A549 (cell line): ENCODE results near the gene NIN. TPM values are rescaled to one million over a fixed set of nuclear protein-coding genes. Genes with fewer than 3 reads are reported as not detected.

Experiments
- ATAC-seq, 2 experiments: fragments of 200-7000 bp in 1 of 2; fragments of >200 bp in 1 of 2; cut with Nextera tagmentation in 1 of 2; cut with Tn5 transposase in 1 of 2; 3 replicates each; pipeline versions ENCODE4 v1.8.0 to v1.9.1; 2018 to 2020; ENCODE audit warnings: mild to moderate bottlenecking in 1 of 2, moderate library complexity in 1 of 2
- CTCF ChIA-PET: fragments of 300-600 bp; sonication (Branson Sonifier 250); formaldehyde crosslinking; extraction: SDS; loops from one replicate; lab custom pipeline; 2021; ENCODE audit warnings: antibody characterized with exemption, inconsistent platforms; lab: Yijun Ruan, JAX
- POLR2A ChIA-PET: fragments of 350-600 bp; formaldehyde crosslinking; extraction: SDS; loops from one replicate; lab custom pipeline; 2021; ENCODE audit warnings: antibody characterized with exemption, inconsistent platforms; lab: Yijun Ruan, JAX
- DNase-seq, 2 experiments: peaks; one replicate each; pipeline versions ENCODE4 v3.0.0 to v3.0.0-alpha.2; 2011 to 2016; ENCODE audit warnings: low read depth in 1 of 2, low spot score in 1 of 2
- FAIRE-seq: peaks from 2 replicates; lab custom pipeline; 2011; peaks lifted over from hg19 to GRCh38; lab: Jason Lieb, UNC
- H3K27ac ChIP-seq, 2 experiments: fragments of >200 bp; sonication (Bioruptor Twin); formaldehyde crosslinking; 3 replicates each; pipeline ENCODE4 v1.5.1; 2016 to 2017
- H3K4me1 ChIP-seq: fragments of >200 bp; sonication (Bioruptor Twin); formaldehyde crosslinking; 3 replicates; pipeline ENCODE4 v1.6.1; 2016
- H3K4me2 ChIP-seq: fragments of >200 bp; sonication (Bioruptor Twin); formaldehyde crosslinking; 3 replicates; pipeline ENCODE4 v1.6.1; 2016
- H3K4me3 ChIP-seq: fragments of >200 bp; sonication (Bioruptor Twin); formaldehyde crosslinking; 3 replicates; pipeline ENCODE4 v1.5.1; 2016
- H3K9me3 ChIP-seq: fragments of >200 bp; sonication (Bioruptor Twin); formaldehyde crosslinking; 3 replicates; pipeline ENCODE4 v1.6.1; 2016
- CHD2 ChIP-seq: fragments of 150-350 bp; IDR thresholded peaks from 2 replicates; pipeline ENCODE4 v1.6.1; 2014; ENCODE audit warnings: low read length; ENCODE audit not compliant: partially characterized antibody
- CHD4 ChIP-seq: fragments of 200-600 bp; sonication (generic); IDR thresholded peaks from 2 replicates; pipeline ENCODE4 v1.6.1; 2016; ENCODE audit warnings: antibody characterized with exemption, mild to moderate bottlenecking, borderline replicate concordance
- E2F6 ChIP-seq: IDR thresholded peaks from 2 replicates; pipeline ENCODE4 v1.6.1; 2012; ENCODE audit warnings: low read depth, borderline replicate concordance
- ESRRA ChIP-seq: fragments of 150-350 bp; IDR thresholded peaks from 2 replicates; pipeline ENCODE4 v1.6.1; 2014; ENCODE audit warnings: mild to moderate bottlenecking, low read length, borderline replicate concordance
- FOSB ChIP-seq: fragments of 250-450 bp; sonication (Bioruptor Pico); IDR thresholded peaks from 2 replicates; pipeline ENCODE4 v1.5.0; 2020; ENCODE audit warnings: mild to moderate bottlenecking, moderate library complexity
- HEYL ChIP-seq: fragments of 250-450 bp; sonication (Bioruptor Pico); IDR thresholded peaks from 2 replicates; pipeline ENCODE4 v1.8.0; 2021; ENCODE audit warnings: mild to moderate bottlenecking, moderate library complexity
- JUNB ChIP-seq: fragments of >200 bp; sonication (Bioruptor Twin); formaldehyde crosslinking; IDR thresholded peaks from 2 replicates; pipeline ENCODE4 v1.6.1; 2016
- KDM1A ChIP-seq: fragments of 200-600 bp; sonication (generic); IDR thresholded peaks from 2 replicates; pipeline ENCODE4 v1.6.1; 2016; ENCODE audit warnings: low read depth, mild to moderate bottlenecking
- MAZ ChIP-seq: fragments of 150-350 bp; IDR thresholded peaks from 2 replicates; pipeline ENCODE4 v1.6.1; 2014; ENCODE audit warnings: antibody characterized with exemption, low read depth, low read length, borderline replicate concordance
- MYC ChIP-seq: IDR thresholded peaks from 2 replicates; pipeline ENCODE4 v1.6.1; 2012; ENCODE audit warnings: mild to moderate bottlenecking, inconsistent platforms, low read length, improper control_type of control experiment, borderline replicate concordance
- NPAS2 ChIP-seq: fragments of 250-450 bp; sonication (Bioruptor Pico); IDR thresholded peaks from 2 replicates; pipeline ENCODE4 v1.8.0; 2022; ENCODE audit warnings: mild to moderate bottlenecking, moderate library complexity, borderline replicate concordance
- NR3C1 ChIP-seq: fragments of >200 bp; sonication (Bioruptor Twin); formaldehyde crosslinking; IDR thresholded peaks from 3 replicates; pipeline ENCODE4 v1.6.1; 2017
- PHF8 ChIP-seq: fragments of 200-600 bp; sonication (generic); IDR thresholded peaks from 2 replicates; pipeline ENCODE4 v1.6.1; 2016; ENCODE audit warnings: low read depth, mild to moderate bottlenecking, antibody characterized with exemption, moderate library complexity, borderline replicate concordance
- RAD21 ChIP-seq, 2 experiments: fragments of >200 bp in 1 of 2; sonication (Bioruptor Twin) in 1 of 2; formaldehyde crosslinking in 1 of 2; IDR thresholded peaks in 1 of 2; conservative IDR thresholded peaks in 1 of 2; 2 replicates in 1 of 2; 3 replicates in 1 of 2; pipeline ENCODE4 v1.6.1; 2012 to 2018; ENCODE audit warnings: inconsistent platforms in 1 of 2
- RNF2 ChIP-seq: fragments of 200-600 bp; sonication (generic); IDR thresholded peaks from 2 replicates; pipeline ENCODE4 v1.6.1; 2016; ENCODE audit warnings: low read depth, mild to moderate bottlenecking, antibody characterized with exemption, moderate library complexity, borderline replicate concordance
- TFCP2L1 ChIP-seq: fragments of 250-450 bp; sonication (Bioruptor Pico); IDR thresholded peaks from 2 replicates; pipeline ENCODE4 v1.5.0; 2021; ENCODE audit warnings: mild to moderate bottlenecking
- TP53 ChIP-seq: fragments of 250-450 bp; sonication (Bioruptor Pico); IDR thresholded peaks from 2 replicates; pipeline ENCODE4 v1.5.0; 2021; ENCODE audit warnings: mild to moderate bottlenecking, moderate library complexity
- ZFP36 ChIP-seq: fragments of 450-650 bp; IDR thresholded peaks from 2 replicates; pipeline ENCODE4 v1.6.1; 2014; ENCODE audit warnings: borderline replicate concordance; ENCODE audit not compliant: partially characterized antibody
- ZNF302 ChIP-seq: fragments of 250-450 bp; sonication (Bioruptor Pico); IDR thresholded peaks from 2 replicates; pipeline ENCODE4 v1.9.0; 2021; ENCODE audit warnings: inconsistent platforms, mild to moderate bottlenecking, moderate library complexity
- ZSCAN20 ChIP-seq: fragments of 250-450 bp; sonication (Bioruptor Pico); IDR thresholded peaks from 2 replicates; pipeline ENCODE4 v1.8.0; 2022; ENCODE audit warnings: mild to moderate bottlenecking, moderate library complexity
- WGBS: methylation state at CpG from one replicate; pipeline ENCODE4 v1.1.6; 2017; ENCODE audit errors: missing lambda C conversion rate; 5-methylcytosine and 5-hydroxymethylcytosine counted together
- polyA plus RNA-seq, 4 experiments: library from polyadenylated mRNA; depleted of rRNA in 3 of 4; stranded (reverse); fragments of >200 nt; fragmentation: RNase III in 1 of 4; extraction: RNeasy Plus Mini Kit Qiagen cat#74134 plus additional on column Dnase treatment in 1 of 4; gene quantifications; 2 replicates in 3 of 4; 3 replicates in 1 of 4; pipeline ENCODE4 v1.2.3, GENCODE V29; 2011 to 2017
- TF ChIP-seq, protein P1 (sequence below): fragments of >200 bp; sonication (Bioruptor Twin); formaldehyde crosslinking; IDR thresholded peaks from 3 replicates; pipeline ENCODE4 v1.5.1; 2016
- TF ChIP-seq, protein P2 (sequence below): fragments of >200 bp; sonication (Bioruptor Twin); formaldehyde crosslinking; IDR thresholded peaks from 3 replicates; pipeline ENCODE4 v1.6.1; 2016
- TF ChIP-seq, protein P3 (sequence below): fragments of 250-450 bp; sonication (Bioruptor Pico); IDR thresholded peaks from 2 replicates; pipeline ENCODE4 v1.5.0; 2020; ENCODE audit warnings: low read depth, mild to moderate bottlenecking, moderate library complexity

NIN gene
- polyA plus RNA-seq, 2 of the 4 experiments (the other 2 are of a cell fraction), result 12.4 to 19.5 TPM

- no peak overlapping the region for H3K27ac ChIP-seq
- DNase-seq, result no peak
- CTCF ChIA-PET, result interaction anchor here (0.6 to 8.1 kb wide), 6 partner anchors 10 to 366 kb away, joined by 4 to 53 read pairs (median 5); no protein-coding TSS in a partner anchor
Measured at GRCh38 chr14:50794068-50794645, 36.8 kb downstream of the NIN start.

DNA sequence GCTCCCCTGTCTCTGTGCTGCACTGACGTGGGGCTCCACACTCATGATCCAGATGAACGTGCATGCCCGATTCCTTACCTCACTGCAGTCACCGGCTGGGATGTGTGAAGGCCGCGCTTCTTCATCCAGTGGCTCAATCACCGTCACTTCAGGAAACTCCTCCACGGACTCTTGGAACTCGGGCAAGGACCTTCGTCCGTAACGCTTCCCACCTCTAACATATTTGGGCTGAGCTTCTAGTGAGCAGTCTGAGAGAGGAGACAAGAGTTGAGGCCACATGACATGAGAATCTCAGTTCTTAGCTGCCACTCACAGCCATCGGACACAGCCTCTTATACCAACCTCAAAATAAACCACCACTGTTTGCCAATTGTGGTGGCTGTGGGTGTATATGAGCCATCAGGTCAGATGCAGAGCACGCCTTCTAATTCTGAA lies 38.3 kb downstream of the NIN start:
- Histone ChIP-seq H3K4me3 (no peak overlapping the region), H3K27ac (no peak overlapping the region), H3K9me3 (no peaks in the 10 kb centered on the region), H3K4me2 (no peak overlapping the region), H3K4me1 (peaks cover 5% of the 10 kb centered on the region; the same call in 2 of the 3 replicates)
- no peak for TF ChIP-seq KDM1A
- POLR2A ChIA-PET, result no interaction called here
- DNase-seq, result no peak
- no peak for FAIRE-seq
- WGBS, result 95% methylated on average over 14 of the region's 14 CpGs
- ATAC-seq, result no peak
- CTCF ChIA-PET, result interaction anchor here (1.1 to 8.1 kb wide), 4 partner anchors 15 to 67 kb away, joined by 3 to 53 read pairs (median 6); no protein-coding TSS in a partner anchor

More at GRCh38 chr14:50794068-50794645, 36.8 kb downstream of the NIN start:
- Histone ChIP-seq H3K4me1 (peaks cover 12% of the 10 kb centered on the region; the same call in 2 of the 3 replicates), H3K9me3 (no peaks in the 10 kb centered on the region), H3K4me2 (no peak overlapping the region), H3K4me3 (no peak overlapping the region)
- POLR2A ChIA-PET, result interaction anchor here (0.7 kb wide), 1 partner anchor 8 kb away, joined by 3 read pairs; no protein-coding TSS in a partner anchor
- FAIRE-seq (no peak), ATAC-seq (no peak)
- 85% methylated on average over 8 of the region's 8 CpGs for WGBS
- no peak for TF ChIP-seq NR3C1
- no peak for TF ChIP-seq ZFP36
- TF ChIP-seq ESRRA, result no peak
- TF ChIP-seq RAD21 (conservative IDR thresholded peaks at IDR 0.05 in 1 of 2, IDR thresholded peaks at IDR 0.05 in 1 of 2), result no peak
- TF ChIP-seq, protein P1, sequence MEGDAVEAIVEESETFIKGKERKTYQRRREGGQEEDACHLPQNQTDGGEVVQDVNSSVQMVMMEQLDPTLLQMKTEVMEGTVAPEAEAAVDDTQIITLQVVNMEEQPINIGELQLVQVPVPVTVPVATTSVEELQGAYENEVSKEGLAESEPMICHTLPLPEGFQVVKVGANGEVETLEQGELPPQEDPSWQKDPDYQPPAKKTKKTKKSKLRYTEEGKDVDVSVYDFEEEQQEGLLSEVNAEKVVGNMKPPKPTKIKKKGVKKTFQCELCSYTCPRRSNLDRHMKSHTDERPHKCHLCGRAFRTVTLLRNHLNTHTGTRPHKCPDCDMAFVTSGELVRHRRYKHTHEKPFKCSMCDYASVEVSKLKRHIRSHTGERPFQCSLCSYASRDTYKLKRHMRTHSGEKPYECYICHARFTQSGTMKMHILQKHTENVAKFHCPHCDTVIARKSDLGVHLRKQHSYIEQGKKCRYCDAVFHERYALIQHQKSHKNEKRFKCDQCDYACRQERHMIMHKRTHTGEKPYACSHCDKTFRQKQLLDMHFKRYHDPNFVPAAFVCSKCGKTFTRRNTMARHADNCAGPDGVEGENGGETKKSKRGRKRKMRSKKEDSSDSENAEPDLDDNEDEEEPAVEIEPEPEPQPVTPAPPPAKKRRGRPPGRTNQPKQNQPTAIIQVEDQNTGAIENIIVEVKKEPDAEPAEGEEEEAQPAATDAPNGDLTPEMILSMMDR, result no peak
- TF ChIP-seq, protein P2, sequence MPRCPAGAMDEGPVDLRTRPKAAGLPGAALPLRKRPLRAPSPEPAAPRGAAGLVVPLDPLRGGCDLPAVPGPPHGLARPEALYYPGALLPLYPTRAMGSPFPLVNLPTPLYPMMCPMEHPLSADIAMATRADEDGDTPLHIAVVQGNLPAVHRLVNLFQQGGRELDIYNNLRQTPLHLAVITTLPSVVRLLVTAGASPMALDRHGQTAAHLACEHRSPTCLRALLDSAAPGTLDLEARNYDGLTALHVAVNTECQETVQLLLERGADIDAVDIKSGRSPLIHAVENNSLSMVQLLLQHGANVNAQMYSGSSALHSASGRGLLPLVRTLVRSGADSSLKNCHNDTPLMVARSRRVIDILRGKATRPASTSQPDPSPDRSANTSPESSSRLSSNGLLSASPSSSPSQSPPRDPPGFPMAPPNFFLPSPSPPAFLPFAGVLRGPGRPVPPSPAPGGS, result no peak
- TF ChIP-seq CHD2, result no peak
- no peak for TF ChIP-seq PHF8
- TF ChIP-seq FOSB (CRISPR knock-in tag), result no peak
- no peak for TF ChIP-seq RNF2
- no peak for TF ChIP-seq CHD4
- no peak for TF ChIP-seq E2F6
- TF ChIP-seq MAZ, result no peak
- TF ChIP-seq HEYL, result no peak
- TF ChIP-seq TP53 (CRISPR knock-in tag), result no peak
- TF ChIP-seq TFCP2L1 (CRISPR knock-in tag), result no peak
- no peak for TF ChIP-seq ZSCAN20 (CRISPR knock-in tag)
- TF ChIP-seq JUNB, result no peak

GRCh38 chr14:50792051-50792477 lies 38.9 kb downstream of the NIN start:
- Histone ChIP-seq H3K27ac (no peak overlapping the region), H3K9me3 (no peaks in the 10 kb centered on the region)
- POLR2A ChIA-PET, result no interaction called here
- DNase-seq, result no peak
- CTCF ChIA-PET, result interaction anchor here (1.1 to 8.1 kb wide), 4 partner anchors 15 to 68 kb away, joined by 3 to 53 read pairs (median 6); no protein-coding TSS in a partner anchor
- 90% methylated on average over 6 of the region's 6 CpGs for WGBS
- TF ChIP-seq, protein P3, sequence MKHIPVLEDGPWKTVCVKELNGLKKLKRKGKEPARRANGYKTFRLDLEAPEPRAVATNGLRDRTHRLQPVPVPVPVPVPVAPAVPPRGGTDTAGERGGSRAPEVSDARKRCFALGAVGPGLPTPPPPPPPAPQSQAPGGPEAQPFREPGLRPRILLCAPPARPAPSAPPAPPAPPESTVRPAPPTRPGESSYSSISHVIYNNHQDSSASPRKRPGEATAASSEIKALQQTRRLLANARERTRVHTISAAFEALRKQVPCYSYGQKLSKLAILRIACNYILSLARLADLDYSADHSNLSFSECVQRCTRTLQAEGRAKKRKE, result no peak
- TF ChIP-seq TFCP2L1 (CRISPR knock-in tag), result no peak
- TF ChIP-seq NPAS2, result no peak
- TF ChIP-seq ZNF302 (CRISPR knock-in tag), result no peak
- TF ChIP-seq, protein P2, result no peak
- TF ChIP-seq KDM1A, result no peak
- no peak for TF ChIP-seq ZFP36
- TF ChIP-seq MYC, result no peak
- TF ChIP-seq, all 56 proteins: peak for 0
- H3K4me1 ChIP-seq, result no peaks in the 10 kb centered on the region
- no peak for FAIRE-seq
- no peak overlapping the region for H3K4me3 ChIP-seq
- ATAC-seq, result no peak
- no peak overlapping the region for H3K4me2 ChIP-seq
